Prostate gland (tissue), 2 donors: ENCODE results near the gene SLC17A3. TPM values are rescaled to one million over a fixed set of nuclear protein-coding genes. Genes with fewer than 3 reads are reported as not detected.

Source experiments
- DNase-seq: peaks from one replicate; pipeline ENCODE4 v3.0.0-alpha.2; 2019; ENCODE audit warnings: low spot score
- H3K27ac ChIP-seq, 2 donors: fragments of 200-600 bp; sonication (generic); 2 replicates each; pipeline ENCODE4 v1.5.1; 2017 to 2019
- H3K27me3 ChIP-seq: fragments of 200-600 bp; sonication (generic); replicated peaks from 2 replicates; pipeline ENCODE4 v1.5.1; 2019; ENCODE audit not compliant: insufficient read depth
- H3K36me3 ChIP-seq, 2 donors: fragments of 200-600 bp; sonication (generic); 1 replicate in 1 of 2; 2 replicates in 1 of 2; pipeline versions ENCODE4 v1.5.1 to v1.8.1; 2017 to 2019
- H3K4me1 ChIP-seq: fragments of 200-600 bp; sonication (generic); replicated peaks from 2 replicates; pipeline ENCODE4 v1.5.1; 2019
- H3K4me3 ChIP-seq, 2 donors: fragments of 200-600 bp; sonication (generic); 2 replicates each; pipeline ENCODE4 v1.5.1; 2017 to 2019
- H3K9me3 ChIP-seq: fragments of 200-600 bp; sonication (generic); 2 replicates; pipeline ENCODE4 v1.5.1; 2017
- CTCF ChIP-seq, 4 experiments: fragments of 200-600 bp in 2 of 4; fragments of 450-650 bp in 2 of 4; sonication (generic) in 2 of 4; IDR thresholded peaks; 1 replicate in 3 of 4; 2 replicates in 1 of 4; pipeline ENCODE4 v1.5.1; 2016 to 2019; ENCODE audit warnings: antibody characterized with exemption in 4 of 4, mild to moderate bottlenecking in 2 of 4, moderate library complexity in 2 of 4
- POLR2A ChIP-seq: fragments of 450-650 bp; IDR thresholded peaks from one replicate; pipeline ENCODE4 v1.6.1; 2016; ENCODE audit warnings: antibody characterized with exemption, mild to moderate bottlenecking
- POLR2AphosphoS5 ChIP-seq: sonication (generic); formaldehyde crosslinking; IDR thresholded peaks from one replicate; pipeline ENCODE4 v1.6.1; 2017; ENCODE audit warnings: antibody characterized with exemption
- WGBS: methylation state at CpG from one replicate; pipeline ENCODE4 v1.1.5; 2018; 5-methylcytosine and 5-hydroxymethylcytosine counted together
- intact Hi-C: fragments of 100-400 bp; cut with DNase I; formaldehyde crosslinking; loops from one replicate; pipeline ENCODE4 v1.14.2; 2022
- total RNA-seq, 2 donors: library from RNA; depleted of rRNA; stranded (reverse); fragments of >200 nt; gene quantifications; one replicate each; pipeline ENCODE4 v1.1.0, GENCODE V29; 2016

SLC17A3 gene
- total RNA-seq, 2 donors from 2014 or later, result not detected

GRCh38 chr6:25903467-25904099 lies 29.5 kb upstream of the SLC17A3 start:
- no peak for DNase-seq
- no peaks in the 10 kb centered on the region for H3K27me3 ChIP-seq
- no peaks in the 10 kb centered on the region for H3K36me3 ChIP-seq
- no peak overlapping the region for H3K4me3 ChIP-seq
- intact Hi-C loops, result no loop called here
- H3K27ac ChIP-seq, result no peak overlapping the region
- 86% methylated on average over 4 of the region's 4 CpGs for WGBS
- TF ChIP-seq POLR2AphosphoS5, result no peak
- H3K9me3 ChIP-seq, result no peaks in the 10 kb centered on the region
- H3K4me1 ChIP-seq, result no peaks in the 10 kb centered on the region

GRCh38 chr6:25902071-25902470 lies 28.0 kb upstream of the SLC17A3 start:
- TF ChIP-seq POLR2A (no peak), POLR2AphosphoS5 (no peak), CTCF (IDR thresholded peaks at IDR 0.05) (no peak)
- Histone ChIP-seq H3K27me3 (no peaks in the 10 kb centered on the region), H3K4me1 (no peaks in the 10 kb centered on the region), H3K9me3 (no peaks in the 10 kb centered on the region), H3K36me3 (no peaks in the 10 kb centered on the region), H3K27ac (no peak overlapping the region), H3K4me3 (no peak overlapping the region)
- WGBS, result 92% methylated on average over 1 of the region's 1 CpG
- no peak for DNase-seq
- intact Hi-C loops, result no loop called here

- no peak for TF ChIP-seq POLR2A
- no peak for TF ChIP-seq POLR2AphosphoS5
- TF ChIP-seq CTCF (IDR thresholded peaks at IDR 0.05), result no peak
- intact Hi-C loops, result no loop called here
Measured at GRCh38 chr6:25900843-25901242, 26.8 kb upstream of the SLC17A3 start.

GRCh38 chr6:25899580-25900408 lies 25.8 kb upstream of the SLC17A3 start:
- intact Hi-C loops, result loop anchor here (10.0 kb wide), 1 partner anchor 675 kb away; no protein-coding TSS in a partner anchor
- 98% methylated on average over 2 of the region's 2 CpGs for WGBS
- no peaks in the 10 kb centered on the region for H3K9me3 ChIP-seq
- DNase-seq, result no peak
- no peaks in the 10 kb centered on the region for H3K4me1 ChIP-seq
- H3K27ac ChIP-seq, result no peak overlapping the region
- H3K4me3 ChIP-seq, result no peak overlapping the region
- no peaks in the 10 kb centered on the region for H3K27me3 ChIP-seq
- TF ChIP-seq POLR2AphosphoS5, result no peak
- no peak for TF ChIP-seq POLR2A
- TF ChIP-seq CTCF (IDR thresholded peaks at IDR 0.05), result no peak
- no peaks in the 10 kb centered on the region for H3K36me3 ChIP-seq

More at GRCh38 chr6:25900843-25901242, 26.8 kb upstream of the SLC17A3 start:
- H3K27me3 ChIP-seq, result no peaks in the 10 kb centered on the region
- DNase-seq, result no peak
- no peak overlapping the region for H3K27ac ChIP-seq
- 41% methylated on average over 1 of the region's 1 CpG for WGBS
- no peaks in the 10 kb centered on the region for H3K9me3 ChIP-seq
- H3K4me3 ChIP-seq, result no peak overlapping the region
- H3K36me3 ChIP-seq, result no peaks in the 10 kb centered on the region
- H3K4me1 ChIP-seq, result no peaks in the 10 kb centered on the region

GRCh38 chr6:25899123-25899522 lies 25.1 kb upstream of the SLC17A3 start:
- no peak for DNase-seq
- Histone ChIP-seq H3K4me1 (no peaks in the 10 kb centered on the region), H3K36me3 (no peaks in the 10 kb centered on the region), H3K9me3 (no peaks in the 10 kb centered on the region), H3K4me3 (no peak overlapping the region), H3K27me3 (no peaks in the 10 kb centered on the region), H3K27ac (no peak overlapping the region)
- WGBS, result 72% methylated on average over 2 of the region's 2 CpGs
- intact Hi-C loops, result loop anchor here (10.0 kb wide), 1 partner anchor 674 kb away; no protein-coding TSS in a partner anchor
- TF ChIP-seq CTCF (IDR thresholded peaks at IDR 0.05), result no peak
- TF ChIP-seq POLR2AphosphoS5, result no peak
- TF ChIP-seq POLR2A, result no peak
